ENCODE data around the gene PTPRN2. TPM values are rescaled to one million over a fixed set of nuclear protein-coding genes. Genes with fewer than 3 reads are reported as not detected.

The PTPRN2 gene
- total and polyA plus RNA-seq, 2 donors (not counting 3 experiments of a cell fraction or from before 2014, with no cell fraction given), result 0.62 to 0.88 TPM

GRCh38 chr7:158381956-158382355, 205.7 kb downstream of the PTPRN2 start:
- Histone ChIP-seq H3K27me3 (ENCODE audit: control insufficient read depth in 2 of 2, insufficient read depth in 2 of 2, low read length in 2 of 2) (no peaks in the 10 kb centered on the region), H3K9me1 (replicated peaks; ENCODE audit: control insufficient read depth, extremely low read depth, insufficient read depth, low read length) (no peaks in the 10 kb centered on the region), H3K36me3 (ENCODE audit: control insufficient read depth in 2 of 2, extremely low read depth in 1 of 2, insufficient read depth in 2 of 2, low read length in 2 of 2) (no peaks in the 10 kb centered on the region), H3K4me3 (replicated peaks in 1 of 3; ENCODE audit: insufficient read depth in 1 of 3, low read depth in 1 of 3, low read length in 3 of 3) (no peak overlapping the region), H3K9ac (replicated peaks; ENCODE audit: extremely low read depth, insufficient read depth, low read length) (no peak overlapping the region), H3K9me3 (replicated peaks; ENCODE audit: control insufficient read depth, insufficient read depth, low read length) (peaks cover 4% of the 10 kb centered on the region), H4K20me1 (replicated peaks; ENCODE audit: control insufficient read depth, extremely low read depth, insufficient read depth, low read length) (no peaks in the 10 kb centered on the region), H3K27ac (ENCODE audit: insufficient read depth, low read depth, low read length) (no peak overlapping the region), H3K4me1 (ENCODE audit: control insufficient read depth, extremely low read depth, insufficient read depth, low read length) (no peaks in the 10 kb centered on the region), H2AFZ (ENCODE audit: low read depth, low read length) (no peak overlapping the region), H3K79me2 (ENCODE audit: control insufficient read depth, insufficient read depth, low read length) (no peaks in the 10 kb centered on the region), H3K4me2 (ENCODE audit: insufficient read depth, low read length) (no peak overlapping the region)
- BruUV-seq (replicated peaks), result no TSS peak
- POLR2A ChIA-PET, result no interaction called here
- dilution Hi-C loops (cut with MboI; ENCODE audit: extremely low pct_ligation_motif_present, low sequenced_read_pairs), result no loop called here
- CTCF ChIA-PET, result no interaction called here
- intact Hi-C loops (cut with micrococcal nuclease), result no loop called here
- FAIRE-seq (no peak), DNase-seq (ENCODE audit: low read depth, low spot score) (no peak)
- TF ChIP-seq JUN (IDR thresholded peaks at IDR 0.05; ENCODE audit: borderline replicate concordance, insufficient read depth, insufficient read length, low read depth) (no peak), POLR2AphosphoS5 (IDR thresholded peaks at IDR 0.05; ENCODE audit: insufficient read depth, low read depth, low read length) (no peak), FOS (IDR thresholded peaks at IDR 0.05; ENCODE audit: borderline replicate concordance, insufficient read depth, low read length) (no peak), MAX (IDR thresholded peaks at IDR 0.05; ENCODE audit: insufficient read depth, insufficient read length) (no peak), GATA2 (IDR thresholded peaks at IDR 0.05; ENCODE audit: insufficient read depth, insufficient read length, low read depth, low read length) (no peak), EZH2 (IDR thresholded peaks at IDR 0.05; ENCODE audit: borderline replicate concordance, low read depth, low read length, severe bottlenecking) (no peak), CTCF (IDR thresholded peaks at IDR 0.05; ENCODE audit: extremely low read depth in 1 of 2, insufficient read depth in 1 of 2, low read depth in 1 of 2, low read length in 2 of 2) (no peak), MYC (IDR thresholded peaks at IDR 0.05; ENCODE audit: low read depth, low read length) (no peak)

Data from endothelial cell of umbilical vein (primary cell).